Mesenchymal stem cell (in vitro differentiated cells and primary cell): Measurements from ENCODE around the gene ADARB2.

ENCODE experiments used
- DNase-seq: peaks from one replicate; pipeline ENCODE4 v3.0.0-alpha.2; 2013
- H2AFZ ChIP-seq: one replicate; pipeline ENCODE4 v1.6.1; 2013; ENCODE audit warnings: low read depth, mild to moderate bottlenecking, control low read depth, inconsistent platforms, low read length, moderate library complexity
- H2AK5ac ChIP-seq: 2 replicates; pipeline ENCODE4 v1.6.1; 2013; ENCODE audit warnings: low read length, moderate library complexity, mild to moderate bottlenecking, inconsistent platforms; ENCODE audit not compliant: severe bottlenecking
- H2BK120ac ChIP-seq: one replicate; pipeline ENCODE4 v1.6.1; 2013; ENCODE audit warnings: low read depth, mild to moderate bottlenecking, inconsistent platforms, low read length, moderate library complexity
- H2BK12ac ChIP-seq, 2 experiments: one replicate each; pipeline ENCODE4 v1.6.1; 2013; ENCODE audit warnings: inconsistent platforms in 2 of 2, low read length in 2 of 2, mild to moderate bottlenecking in 2 of 2, moderate library complexity in 2 of 2, control low read depth in 1 of 2
- H2BK15ac ChIP-seq: one replicate; pipeline ENCODE4 v1.6.1; 2013; ENCODE audit warnings: mild to moderate bottlenecking, low read depth, inconsistent platforms; ENCODE audit not compliant: poor library complexity, severe bottlenecking
- H2BK5ac ChIP-seq: 2 replicates; pipeline ENCODE4 v1.6.1; 2013; ENCODE audit warnings: low read depth, mild to moderate bottlenecking, low read length, control low read depth, inconsistent platforms; ENCODE audit not compliant: poor library complexity, severe bottlenecking
- H3K14ac ChIP-seq, 2 experiments: one replicate each; pipeline ENCODE4 v1.6.1; 2013; ENCODE audit warnings: inconsistent platforms in 2 of 2, low read length in 2 of 2, control low read depth in 1 of 2, mild to moderate bottlenecking in 1 of 2, moderate library complexity in 1 of 2
- H3K18ac ChIP-seq, 2 experiments: one replicate each; pipeline ENCODE4 v1.6.1; 2013; ENCODE audit warnings: inconsistent platforms in 2 of 2, low read length in 2 of 2, control low read depth in 1 of 2, low read depth in 1 of 2, mild to moderate bottlenecking in 1 of 2
- H3K23ac ChIP-seq, 2 experiments: one replicate each; pipeline ENCODE4 v1.6.1; 2013; ENCODE audit warnings: inconsistent platforms in 2 of 2, low read length in 2 of 2, mild to moderate bottlenecking in 2 of 2, moderate library complexity in 2 of 2, control low read depth in 1 of 2
- H3K27ac ChIP-seq: 2 replicates; pipeline ENCODE4 v1.5.1; 2013; ENCODE audit warnings: mild to moderate bottlenecking, moderate library complexity, low read length, control low read depth, inconsistent platforms; ENCODE audit not compliant: poor library complexity, severe bottlenecking
- H3K27me3 ChIP-seq, 2 experiments: 2 replicates each; pipeline versions ENCODE4 v1.6.1 to v1.7.0; 2013; ENCODE audit warnings: low read length in 2 of 2, mild to moderate bottlenecking in 2 of 2, moderate library complexity in 2 of 2, control low read depth in 1 of 2, inconsistent platforms in 1 of 2; ENCODE audit not compliant: control insufficient read depth in 1 of 2, insufficient read depth in 1 of 2
- H3K36me3 ChIP-seq, 2 experiments: 2 replicates each; pipeline versions ENCODE4 v1.6.1 to v1.7.0; 2013; ENCODE audit warnings: low read length in 2 of 2, control low read depth in 1 of 2, inconsistent platforms in 1 of 2, low read depth in 1 of 2, mild to moderate bottlenecking in 1 of 2; ENCODE audit not compliant: insufficient read depth in 2 of 2, control insufficient read depth in 1 of 2
- H3K4ac ChIP-seq, 2 experiments: one replicate each; pipeline ENCODE4 v1.6.1; 2013; ENCODE audit warnings: inconsistent platforms in 2 of 2, low read length in 2 of 2, mild to moderate bottlenecking in 2 of 2, moderate library complexity in 2 of 2, control low read depth in 1 of 2, low read depth in 1 of 2
- H3K4me1 ChIP-seq: 2 replicates; pipeline ENCODE4 v1.6.1; 2013; ENCODE audit warnings: low read depth, low read length, control low read depth; ENCODE audit not compliant: control insufficient read depth, insufficient read depth
- H3K4me2 ChIP-seq: 2 replicates; pipeline ENCODE4 v1.6.1; 2013; ENCODE audit warnings: low read length, mild to moderate bottlenecking, inconsistent platforms; ENCODE audit not compliant: poor library complexity, severe bottlenecking
- H3K4me3 ChIP-seq, 2 experiments: 2 replicates each; pipeline versions ENCODE4 v1.5.1 to v1.7.0; 2013; ENCODE audit warnings: low read length in 2 of 2, mild to moderate bottlenecking in 2 of 2, control low read depth in 1 of 2, low read depth in 1 of 2; ENCODE audit not compliant: insufficient read depth in 1 of 2
- H3K79me1 ChIP-seq: replicated peaks from 2 replicates; pipeline ENCODE4 v1.6.1; 2013; ENCODE audit warnings: mild to moderate bottlenecking, control low read depth, low read length, inconsistent platforms; ENCODE audit not compliant: poor library complexity, severe bottlenecking
- H3K9ac ChIP-seq: 2 replicates; pipeline ENCODE4 v1.7.0; 2013; ENCODE audit warnings: mild to moderate bottlenecking, low read length, moderate library complexity
- H3K9me3 ChIP-seq: 2 replicates; pipeline ENCODE4 v1.7.0; 2013; ENCODE audit warnings: mild to moderate bottlenecking, low read length; ENCODE audit not compliant: control insufficient read depth
- H4K8ac ChIP-seq: one replicate; pipeline ENCODE4 v1.6.1; 2013; ENCODE audit warnings: inconsistent platforms, mild to moderate bottlenecking, low read length, moderate library complexity
- H4K91ac ChIP-seq: one replicate; pipeline ENCODE4 v1.6.1; 2013; ENCODE audit warnings: mild to moderate bottlenecking, low read length, inconsistent platforms
- WGBS: methylation state at CpG from one replicate; pipeline ENCODE4 v1.1.7; 2013; ENCODE audit warnings: mixed read lengths; 5-methylcytosine and 5-hydroxymethylcytosine counted together

ADARB2 gene

DNA sequence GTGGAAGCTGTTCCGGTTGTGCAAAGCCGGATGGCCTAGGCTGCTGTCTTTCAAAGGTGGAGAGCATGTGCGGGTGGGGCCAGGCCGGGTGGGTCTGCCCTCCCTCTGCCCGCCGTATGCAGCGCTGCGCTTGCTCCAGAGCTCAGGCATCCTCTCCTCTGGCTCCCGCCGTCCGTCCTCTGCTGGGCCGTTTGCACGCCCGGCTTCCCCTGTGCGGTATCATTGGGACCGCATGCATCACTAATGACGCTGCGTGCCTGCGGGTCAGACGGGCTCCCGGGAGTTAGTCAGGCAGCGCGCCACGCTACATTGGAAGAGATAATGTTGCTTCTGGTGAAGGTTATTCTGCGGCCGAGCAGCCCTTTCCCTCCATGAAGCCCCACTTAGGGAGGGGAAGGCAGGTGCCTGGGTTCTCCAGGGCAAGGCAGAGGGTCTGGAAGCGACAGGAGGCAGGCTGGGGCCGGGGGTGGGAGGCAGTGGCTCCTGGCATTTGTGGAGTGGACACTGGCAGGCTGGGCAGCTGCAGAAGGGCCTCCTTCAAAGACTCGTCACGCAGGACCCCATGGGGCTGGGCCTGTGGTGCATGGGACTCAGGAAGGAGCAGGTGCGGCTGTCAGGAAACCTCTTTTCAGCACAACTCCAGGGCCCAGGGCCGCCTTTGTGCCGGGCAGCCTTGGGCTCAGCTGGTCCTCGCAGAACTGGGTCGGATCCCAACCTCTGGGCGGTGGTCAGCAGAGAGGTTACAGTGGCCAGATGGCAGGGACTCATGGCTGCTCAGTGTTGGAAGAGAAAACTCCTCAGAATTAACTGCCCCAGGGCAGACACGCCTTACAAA lies 362.6 kb downstream of the ADARB2 start:
- H3K36me3 ChIP-seq, result peaks cover 0 to 5% of the 10 kb centered on the region in 2 experiments
- H2BK15ac ChIP-seq, result no peak overlapping the region
- no peak overlapping the region for H3K23ac ChIP-seq
- H3K18ac ChIP-seq, result no peak overlapping the region
- no peak overlapping the region for H2BK5ac ChIP-seq
- no peak for DNase-seq
- peaks cover 3% of the 10 kb centered on the region for H3K9me3 ChIP-seq
- no peak overlapping the region for H3K4ac ChIP-seq
- no peak overlapping the region for H2BK12ac ChIP-seq
- no peak overlapping the region for H3K4me3 ChIP-seq
- H2BK120ac ChIP-seq, result no peak overlapping the region
- 91% methylated on average over 37 of the region's 37 CpGs for WGBS
- no peak overlapping the region for H3K9ac ChIP-seq
- H4K91ac ChIP-seq, result no peak overlapping the region
- no peak overlapping the region for H3K14ac ChIP-seq
- peaks cover 4 to 26% of the 10 kb centered on the region in 2 experiments for H3K27me3 ChIP-seq
- no peak overlapping the region for H2AK5ac ChIP-seq
- no peak overlapping the region for H3K27ac ChIP-seq
- no peak overlapping the region for H4K8ac ChIP-seq
- H3K79me1 ChIP-seq, result no peaks in the 10 kb centered on the region
- peaks cover 5% of the 10 kb centered on the region for H3K4me1 ChIP-seq
- no peak overlapping the region for H3K4me2 ChIP-seq
- no peak overlapping the region for H2AFZ ChIP-seq

DNA sequence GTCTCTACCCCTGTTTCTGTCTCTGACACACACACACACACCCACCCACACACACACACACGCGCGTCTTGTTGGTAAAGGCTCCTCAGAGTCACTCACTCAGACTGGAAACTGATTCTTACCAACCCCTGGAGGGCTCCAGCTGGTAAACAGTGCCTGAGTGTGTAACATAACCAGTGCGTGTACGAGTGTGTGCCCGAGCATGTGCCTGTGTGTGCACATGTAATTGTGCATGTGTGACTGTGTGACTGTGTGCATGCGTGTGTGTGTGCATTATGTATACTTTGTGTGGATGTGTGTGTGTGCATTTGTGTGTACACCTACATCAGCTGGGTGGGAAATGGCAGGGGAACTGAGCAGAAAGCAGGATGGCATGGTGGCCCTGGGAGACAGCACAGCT lies 364.0 kb downstream of the ADARB2 start:
- no peak overlapping the region for H2BK15ac ChIP-seq
- H4K91ac ChIP-seq, result no peak overlapping the region
- peak overlapping the region in 1 of 2 experiments; percentile 26 for H3K14ac ChIP-seq
- 93% methylated on average over 7 of the region's 7 CpGs for WGBS
- peaks cover 0 to 14% of the 10 kb centered on the region in 2 experiments for H3K27me3 ChIP-seq
- H2BK120ac ChIP-seq, result no peak overlapping the region
- H2BK12ac ChIP-seq, result no peak overlapping the region
- no peak overlapping the region for H3K9ac ChIP-seq
- peaks cover 7% of the 10 kb centered on the region for H3K4me1 ChIP-seq
- no peak overlapping the region for H3K18ac ChIP-seq
- H3K9me3 ChIP-seq, result peaks cover 3% of the 10 kb centered on the region
- no peak overlapping the region for H2BK5ac ChIP-seq
- H4K8ac ChIP-seq, result no peak overlapping the region
- H3K4me2 ChIP-seq, result no peak overlapping the region
- H3K79me1 ChIP-seq, result no peaks in the 10 kb centered on the region
- H3K36me3 ChIP-seq, result peaks cover 0 to 5% of the 10 kb centered on the region in 2 experiments
- no peak overlapping the region for H3K4me3 ChIP-seq
- H3K23ac ChIP-seq, result no peak overlapping the region
- H3K27ac ChIP-seq, result no peak overlapping the region
- DNase-seq, result no peak
- no peak overlapping the region for H2AK5ac ChIP-seq
- no peak overlapping the region for H2AFZ ChIP-seq
- no peak overlapping the region for H3K4ac ChIP-seq

DNA sequence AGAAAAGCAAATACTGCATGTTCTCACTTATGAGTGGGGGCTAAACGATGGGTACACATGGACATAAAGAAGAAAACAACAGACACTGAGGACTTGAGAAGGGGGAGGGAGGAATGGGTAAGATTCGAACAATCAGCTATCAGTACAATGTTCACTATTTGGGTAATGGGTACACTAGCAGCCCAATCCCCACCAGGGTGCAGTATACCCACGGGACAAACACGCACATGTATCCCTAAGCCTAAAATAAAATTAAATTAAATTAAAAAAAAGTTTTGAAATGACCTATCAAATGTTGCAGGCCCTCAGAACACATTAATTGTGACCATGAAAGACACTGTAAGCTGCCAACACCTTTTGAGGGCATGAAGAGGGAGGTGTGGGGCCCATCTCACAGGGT lies 365.1 kb downstream of the ADARB2 start:
- 88% methylated on average over 1 of the region's 4 CpGs for WGBS
- H3K27me3 ChIP-seq, result peaks cover 0 to 3% of the 10 kb centered on the region in 2 experiments
- H4K8ac ChIP-seq, result no peak overlapping the region
- H3K36me3 ChIP-seq, result peaks cover 0 to 3% of the 10 kb centered on the region in 2 experiments
- no peak overlapping the region for H2BK5ac ChIP-seq
- no peak overlapping the region for H2AFZ ChIP-seq
- no peaks in the 10 kb centered on the region for H3K79me1 ChIP-seq
- no peak overlapping the region for H3K14ac ChIP-seq
- DNase-seq, result no peak
- H3K27ac ChIP-seq, result no peak overlapping the region
- no peak overlapping the region for H2BK120ac ChIP-seq
- H2BK12ac ChIP-seq, result no peak overlapping the region
- H3K9me3 ChIP-seq, result peaks cover 3% of the 10 kb centered on the region
- no peak overlapping the region for H4K91ac ChIP-seq
- H3K4me1 ChIP-seq, result peaks cover 6% of the 10 kb centered on the region
- H3K4me2 ChIP-seq, result no peak overlapping the region
- no peak overlapping the region for H3K4ac ChIP-seq
- H2BK15ac ChIP-seq, result no peak overlapping the region
- H2AK5ac ChIP-seq, result no peak overlapping the region
- H3K4me3 ChIP-seq, result no peak overlapping the region
- H3K18ac ChIP-seq, result no peak overlapping the region
- no peak overlapping the region for H3K9ac ChIP-seq
- H3K23ac ChIP-seq, result no peak overlapping the region

DNA sequence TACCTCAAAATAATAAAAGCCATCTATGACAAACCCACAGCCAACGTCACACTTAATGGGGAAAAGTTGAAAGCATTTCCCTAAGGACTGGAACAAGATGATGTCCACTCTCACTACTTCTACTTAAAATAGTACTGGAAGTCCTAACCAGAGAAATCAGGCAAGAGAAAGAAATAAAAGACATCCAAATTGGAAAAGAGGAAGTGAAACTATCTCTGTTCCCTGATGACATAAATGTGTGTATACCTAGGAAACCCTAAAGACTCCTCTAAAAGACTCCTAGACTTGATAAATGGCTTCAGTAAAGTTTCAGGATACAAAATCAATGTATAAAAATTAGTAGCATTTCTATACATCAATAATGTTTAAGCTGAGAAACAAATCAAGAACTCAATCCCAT lies 367.0 kb downstream of the ADARB2 start:
- no peaks in the 10 kb centered on the region for H3K27me3 ChIP-seq
- no peak overlapping the region for H3K4me3 ChIP-seq
- no peak overlapping the region for H2BK12ac ChIP-seq
- H2BK120ac ChIP-seq, result no peak overlapping the region
- H3K9me3 ChIP-seq, result peaks cover under 1% of the 10 kb centered on the region
- H3K4me1 ChIP-seq, result peaks cover 2% of the 10 kb centered on the region
- H2BK5ac ChIP-seq, result no peak overlapping the region
- H2AK5ac ChIP-seq, result no peak overlapping the region
- no peak overlapping the region for H4K91ac ChIP-seq
- H3K4me2 ChIP-seq, result no peak overlapping the region
- H2BK15ac ChIP-seq, result no peak overlapping the region
- no peaks in the 10 kb centered on the region for H3K79me1 ChIP-seq
- H3K23ac ChIP-seq, result no peak overlapping the region
- no peak for DNase-seq
- WGBS, result 73% methylated on average over 1 of the region's 1 CpG
- H3K9ac ChIP-seq, result no peak overlapping the region
- no peak overlapping the region for H3K14ac ChIP-seq
- no peak overlapping the region for H4K8ac ChIP-seq
- no peak overlapping the region for H3K18ac ChIP-seq
- H3K36me3 ChIP-seq, result no peaks in the 10 kb centered on the region
- no peak overlapping the region for H3K4ac ChIP-seq
- H3K27ac ChIP-seq, result no peak overlapping the region
- H2AFZ ChIP-seq, result no peak overlapping the region
